ENCODE measurements around the gene LUM. TPM values are rescaled to one million over a fixed set of nuclear protein-coding genes. Genes with fewer than 3 reads are reported as not detected.

LUM gene
- under 0.01 TPM in 1 of 2 replicates, not detected in the other for total RNA-seq

GRCh38 chr12:91111366-91112325 lies at the start of gene LUM:
TSS of gene LUM (minus strand) at chr12:91111494. CDS start at chr12:91108979, 2,515 bp downstream.

DNA sequence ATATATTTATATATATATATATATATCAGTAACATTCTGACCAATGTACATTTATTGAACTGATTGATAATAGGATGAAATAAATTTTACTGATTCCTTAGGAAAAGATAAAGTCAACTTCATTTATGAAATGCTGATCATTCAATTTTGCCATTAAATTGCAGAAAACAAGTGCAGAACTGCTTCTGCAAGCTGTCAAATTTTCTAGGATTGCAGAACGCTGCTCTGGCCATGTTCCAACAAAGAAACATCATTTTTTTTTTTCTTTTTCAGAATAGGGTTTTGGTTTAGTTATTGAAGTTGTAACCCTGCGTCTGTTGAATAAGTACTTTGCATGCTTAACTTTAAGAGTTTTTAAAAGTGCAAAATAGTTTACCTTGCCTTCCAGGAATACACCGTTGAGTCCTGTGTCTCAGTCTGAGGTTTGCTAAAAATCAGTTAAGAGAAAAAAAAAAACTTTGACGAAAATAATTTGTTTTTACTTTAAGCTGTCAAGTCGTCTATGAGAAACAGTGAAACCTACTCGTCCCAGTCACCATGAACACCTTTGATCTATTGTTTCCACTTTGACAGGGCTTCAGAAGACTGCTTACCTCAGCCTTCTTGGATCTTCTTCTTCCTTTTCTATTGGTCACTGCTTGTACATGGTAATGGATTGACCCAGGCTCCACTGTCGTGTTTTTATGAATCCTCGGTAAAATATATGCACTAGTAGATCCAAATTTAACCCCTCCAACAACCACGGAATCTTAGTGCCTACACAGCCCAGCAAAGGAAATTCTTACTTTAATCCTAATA lies 53.7 kb downstream of the LUM start, which contains the start of gene KERA:
Gene KERA (minus strand): TSS at position 657 of the 798 bp plus-strand sequence. CDS start 1,743 bp downstream, outside the sequence.

Other genes starting within 250 kb of the LUM start
- gene CCER1, start 156.3 kb downstream of the LUM start, total RNA-seq, result not detected in 2 replicates
- not detected in 2 replicates for gene EPYC, start 106.5 kb downstream of the LUM start, total RNA-seq
- not detected in 2 replicates for gene KERA, start 53.5 kb downstream of the LUM start, total RNA-seq
- under 0.01 TPM in 1 of 2 replicates, not detected in the other for gene DCN, start 71.3 kb upstream of the LUM start, total RNA-seq